ENCODE data around the gene RTN1.

- TF ChIP-seq CREB1 (CRISPR knock-in tag; IDR thresholded peaks at IDR 0.05; ENCODE audit: low read depth) (no peak), CTCF (conservative IDR thresholded peaks at IDR 0.05; ENCODE audit: low read depth in 2 of 2) (no peak)
Measured at GRCh38 chr14:59691266-59691665, 179.3 kb downstream of the RTN1 start.
